ENCODE data around the gene NKX6-2.
"Not testable (repeated sequence)": the region's sequence is repeated elsewhere in the genome, so short reads cannot be mapped to it uniquely, and the experiment has no call there.

Gene NKX6-2

DNA sequence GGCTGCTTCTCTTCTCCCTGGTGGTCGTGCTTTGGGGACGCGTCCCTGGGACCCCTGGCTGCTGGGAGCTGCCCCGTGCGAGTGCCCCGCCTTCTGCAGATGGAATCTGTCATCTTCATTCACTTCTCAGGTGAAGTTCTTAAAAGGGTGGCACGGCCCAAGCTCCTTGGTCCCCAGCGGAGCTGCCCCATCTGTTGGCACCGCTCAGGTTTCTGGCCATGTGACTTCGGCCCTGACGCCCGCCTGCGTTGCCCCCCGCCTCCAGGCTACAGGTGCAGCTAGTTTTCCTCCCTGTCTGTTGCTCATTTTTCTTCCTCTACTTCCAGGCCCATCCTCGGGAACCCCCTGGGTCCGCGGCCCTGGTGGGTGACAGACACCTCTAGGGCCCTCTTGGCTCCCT, 6.8 kb upstream of the NKX6-2 start:
- no peak overlapping the region for H3K27ac ChIP-seq
- TF ChIP-seq ZFX (IDR thresholded peaks at IDR 0.05): no peak

GRCh38 chr10:132792099-132792498, 6.2 kb upstream of the NKX6-2 start:
- H3K27ac ChIP-seq: not testable (repeated sequence)

GRCh38 chr10:132790934-132791829, 5.2 kb upstream of the NKX6-2 start:
- H3K27ac ChIP-seq: no peak overlapping the region
- TF ChIP-seq, protein P1, sequence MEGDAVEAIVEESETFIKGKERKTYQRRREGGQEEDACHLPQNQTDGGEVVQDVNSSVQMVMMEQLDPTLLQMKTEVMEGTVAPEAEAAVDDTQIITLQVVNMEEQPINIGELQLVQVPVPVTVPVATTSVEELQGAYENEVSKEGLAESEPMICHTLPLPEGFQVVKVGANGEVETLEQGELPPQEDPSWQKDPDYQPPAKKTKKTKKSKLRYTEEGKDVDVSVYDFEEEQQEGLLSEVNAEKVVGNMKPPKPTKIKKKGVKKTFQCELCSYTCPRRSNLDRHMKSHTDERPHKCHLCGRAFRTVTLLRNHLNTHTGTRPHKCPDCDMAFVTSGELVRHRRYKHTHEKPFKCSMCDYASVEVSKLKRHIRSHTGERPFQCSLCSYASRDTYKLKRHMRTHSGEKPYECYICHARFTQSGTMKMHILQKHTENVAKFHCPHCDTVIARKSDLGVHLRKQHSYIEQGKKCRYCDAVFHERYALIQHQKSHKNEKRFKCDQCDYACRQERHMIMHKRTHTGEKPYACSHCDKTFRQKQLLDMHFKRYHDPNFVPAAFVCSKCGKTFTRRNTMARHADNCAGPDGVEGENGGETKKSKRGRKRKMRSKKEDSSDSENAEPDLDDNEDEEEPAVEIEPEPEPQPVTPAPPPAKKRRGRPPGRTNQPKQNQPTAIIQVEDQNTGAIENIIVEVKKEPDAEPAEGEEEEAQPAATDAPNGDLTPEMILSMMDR (conservative IDR thresholded peaks at IDR 0.05): no peak
- no peak for TF ChIP-seq ZFX (IDR thresholded peaks at IDR 0.05)

- no peak overlapping the region for H3K27ac ChIP-seq
- TF ChIP-seq, protein P1 (conservative IDR thresholded peaks at IDR 0.05): no peak
- no peak for TF ChIP-seq ZFX (IDR thresholded peaks at IDR 0.05)
Measured at GRCh38 chr10:132790470-132790869, 4.5 kb upstream of the NKX6-2 start.

DNA sequence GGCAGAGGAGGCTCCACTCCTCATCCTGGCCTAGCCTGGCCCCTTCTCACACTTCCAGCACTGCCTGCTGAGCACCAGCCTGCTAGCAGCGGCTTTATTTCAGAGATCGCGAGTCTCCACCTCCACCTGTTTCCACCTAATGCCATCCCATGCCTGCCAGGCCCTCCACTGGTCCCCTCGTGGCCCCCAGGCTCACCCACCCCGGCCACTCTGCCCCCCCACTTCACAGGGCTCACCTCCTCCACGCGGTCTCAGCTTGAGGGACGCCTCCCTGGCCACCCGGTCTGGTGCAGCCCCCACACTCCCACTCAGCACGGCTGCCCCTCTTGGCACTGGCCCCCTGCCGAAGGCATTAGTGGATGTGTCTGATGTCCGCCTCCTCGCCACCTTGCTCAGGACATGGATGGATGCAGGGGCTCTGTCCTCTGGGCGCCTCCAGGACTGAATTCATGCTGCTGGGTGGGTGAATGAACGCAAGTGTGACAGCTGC, 3.8 kb upstream of the NKX6-2 start:
- TF ChIP-seq ZFX (IDR thresholded peaks at IDR 0.05): no peak
- TF ChIP-seq, protein P1 (conservative IDR thresholded peaks at IDR 0.05): no peak
- H3K27ac ChIP-seq: no peak overlapping the region

DNA sequence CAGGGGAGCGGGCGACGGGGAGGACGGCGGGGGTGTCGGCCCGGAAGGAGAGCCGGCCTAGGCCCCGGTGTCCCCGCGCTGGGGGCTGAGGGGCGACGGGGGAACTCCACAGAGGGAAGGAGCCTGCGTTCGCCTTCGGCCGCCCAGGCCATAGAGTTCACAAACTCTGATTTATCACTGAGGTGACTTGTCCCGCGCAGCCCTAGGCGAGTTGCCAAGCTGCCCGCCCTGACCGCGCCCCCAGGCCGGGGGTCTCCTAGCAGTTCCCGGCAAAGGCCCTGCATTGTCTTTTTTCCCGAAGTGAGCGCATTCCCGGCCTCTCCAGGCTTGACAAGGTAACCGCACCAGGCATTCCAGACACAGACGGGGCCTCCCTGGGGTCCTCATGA, 2.9 kb upstream of the NKX6-2 start:
- no peak for TF ChIP-seq ZFX (IDR thresholded peaks at IDR 0.05)
- TF ChIP-seq, protein P1 (conservative IDR thresholded peaks at IDR 0.05): no peak
- H3K27ac ChIP-seq: no peak overlapping the region

DNA sequence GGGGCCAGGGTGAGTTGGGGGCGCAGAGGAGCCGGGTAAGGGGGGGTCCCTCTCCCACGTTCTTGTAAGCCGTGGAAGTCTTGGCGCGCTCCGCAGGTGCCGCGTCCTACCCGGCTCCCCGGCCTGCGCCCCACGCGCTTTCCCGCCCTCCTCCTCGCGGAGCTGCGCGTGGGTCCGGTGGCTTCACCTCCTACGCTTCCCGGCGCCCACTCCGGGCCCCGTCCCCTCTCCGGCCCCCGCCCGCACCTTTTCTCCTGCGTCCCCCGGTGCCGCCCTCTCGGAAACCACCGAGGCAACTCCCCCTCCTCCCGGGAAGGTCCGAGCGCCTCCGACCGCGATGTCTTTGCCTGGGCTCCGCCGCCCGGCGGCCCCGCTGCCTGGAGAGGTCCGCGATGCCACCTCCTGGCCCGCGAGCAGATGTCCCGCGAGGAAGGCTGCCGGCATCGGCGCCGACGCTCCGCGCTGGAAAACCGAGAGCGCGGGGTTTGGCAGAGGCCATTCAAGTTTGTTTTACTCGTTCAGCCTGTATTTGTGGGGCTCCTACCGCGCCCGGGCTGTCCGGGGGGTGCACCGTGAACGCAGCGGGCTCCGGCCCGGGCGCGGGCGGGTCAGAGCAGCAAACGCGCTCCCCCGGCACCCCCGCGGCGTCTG, 2.4 kb upstream of the NKX6-2 start:
- no peak overlapping the region for H3K27ac ChIP-seq
- TF ChIP-seq, protein P1 (conservative IDR thresholded peaks at IDR 0.05): no peak; the same call in 1 of the 2 replicates
- no peak for TF ChIP-seq ZFX (IDR thresholded peaks at IDR 0.05)

- no peak overlapping the region for H3K27ac ChIP-seq
- no peak for TF ChIP-seq ZFX (IDR thresholded peaks at IDR 0.05)
- TF ChIP-seq, protein P1 (conservative IDR thresholded peaks at IDR 0.05): no peak
Measured at GRCh38 chr10:132787495-132788179, 1.7 kb upstream of the NKX6-2 start.

All from C4-2B (cell line).